HG03442 (cell line): Measurements from ENCODE around the gene SERPINB10.
A peak's percentile ranks its signal among the peaks of the same experiment; 100 is the strongest.

Experiments
- ATAC-seq: cut with Tn5 transposase; IDR thresholded peaks from one replicate; pipeline ENCODE4 v1.9.1; 2021; ENCODE audit warnings: mild to moderate bottlenecking, moderate library complexity; ENCODE audit not compliant: unreplicated experiment

The SERPINB10 gene, protein sequence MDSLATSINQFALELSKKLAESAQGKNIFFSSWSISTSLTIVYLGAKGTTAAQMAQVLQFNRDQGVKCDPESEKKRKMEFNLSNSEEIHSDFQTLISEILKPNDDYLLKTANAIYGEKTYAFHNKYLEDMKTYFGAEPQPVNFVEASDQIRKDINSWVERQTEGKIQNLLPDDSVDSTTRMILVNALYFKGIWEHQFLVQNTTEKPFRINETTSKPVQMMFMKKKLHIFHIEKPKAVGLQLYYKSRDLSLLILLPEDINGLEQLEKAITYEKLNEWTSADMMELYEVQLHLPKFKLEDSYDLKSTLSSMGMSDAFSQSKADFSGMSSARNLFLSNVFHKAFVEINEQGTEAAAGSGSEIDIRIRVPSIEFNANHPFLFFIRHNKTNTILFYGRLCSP

GRCh38 chr18:63907664-63908063, at the start of gene SERPINB10:
SERPINB10 (plus strand) TSS chr18:63907958; CDS start chr18:63915511, 7,553 bp downstream.
- peak; percentile 62 for ATAC-seq

DNA sequence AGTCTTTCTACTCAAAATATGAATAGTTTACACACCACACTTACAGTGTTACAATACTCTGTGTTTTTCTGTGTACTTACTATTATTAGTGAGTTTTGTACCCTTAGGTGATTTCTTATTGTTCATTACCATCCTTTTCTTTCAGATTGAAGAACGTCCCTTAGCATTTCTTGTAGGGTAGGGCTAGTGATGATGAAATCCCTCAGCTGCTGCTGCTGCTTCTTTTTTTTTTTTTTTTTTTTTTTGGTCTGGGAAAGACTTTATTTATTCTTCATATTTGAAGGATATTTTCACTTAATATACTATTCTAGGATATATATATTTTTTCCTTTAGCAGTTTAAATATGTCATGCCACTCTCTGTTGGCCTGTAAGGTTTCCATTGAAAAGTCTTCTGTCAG, 49.3 kb upstream of the SERPINB10 start:
- ATAC-seq: no peak

DNA sequence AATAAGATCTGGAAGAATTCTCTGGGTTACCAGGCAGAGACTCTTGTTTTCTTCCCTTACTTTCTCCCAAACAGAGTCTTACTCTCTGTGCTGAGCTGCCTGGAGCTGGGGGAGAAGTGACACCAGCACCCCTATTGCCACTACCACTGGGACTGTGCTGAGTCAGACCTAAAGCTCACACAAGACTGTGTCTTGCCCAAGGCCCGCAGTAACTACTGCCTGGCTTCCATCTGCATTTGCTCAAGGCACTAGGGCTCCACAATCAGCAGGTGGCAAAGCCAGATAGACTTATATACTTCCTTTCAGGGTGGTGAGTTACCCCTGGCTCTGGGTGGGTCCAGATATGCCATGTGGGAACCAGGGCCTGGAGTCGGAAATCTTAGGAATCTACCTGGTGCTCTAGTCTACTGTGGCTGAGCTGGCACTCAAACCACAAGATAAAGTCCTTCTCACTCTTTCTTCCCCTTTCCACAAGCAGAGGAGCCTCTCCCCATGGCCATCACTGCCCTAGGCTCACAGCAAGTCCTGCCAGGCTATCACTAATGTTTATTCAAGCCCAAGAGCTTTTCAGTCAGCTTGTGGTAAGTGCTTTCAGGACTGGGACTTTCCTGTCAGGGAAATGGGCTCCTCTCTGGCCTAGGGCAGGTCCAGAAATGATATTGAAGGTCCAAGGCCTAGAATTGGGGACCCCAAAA, 47.8 kb upstream of the SERPINB10 start:
- no peak for ATAC-seq

- no peak for ATAC-seq
Measured at GRCh38 chr18:63860531-63860930, 47.2 kb upstream of the SERPINB10 start.

DNA sequence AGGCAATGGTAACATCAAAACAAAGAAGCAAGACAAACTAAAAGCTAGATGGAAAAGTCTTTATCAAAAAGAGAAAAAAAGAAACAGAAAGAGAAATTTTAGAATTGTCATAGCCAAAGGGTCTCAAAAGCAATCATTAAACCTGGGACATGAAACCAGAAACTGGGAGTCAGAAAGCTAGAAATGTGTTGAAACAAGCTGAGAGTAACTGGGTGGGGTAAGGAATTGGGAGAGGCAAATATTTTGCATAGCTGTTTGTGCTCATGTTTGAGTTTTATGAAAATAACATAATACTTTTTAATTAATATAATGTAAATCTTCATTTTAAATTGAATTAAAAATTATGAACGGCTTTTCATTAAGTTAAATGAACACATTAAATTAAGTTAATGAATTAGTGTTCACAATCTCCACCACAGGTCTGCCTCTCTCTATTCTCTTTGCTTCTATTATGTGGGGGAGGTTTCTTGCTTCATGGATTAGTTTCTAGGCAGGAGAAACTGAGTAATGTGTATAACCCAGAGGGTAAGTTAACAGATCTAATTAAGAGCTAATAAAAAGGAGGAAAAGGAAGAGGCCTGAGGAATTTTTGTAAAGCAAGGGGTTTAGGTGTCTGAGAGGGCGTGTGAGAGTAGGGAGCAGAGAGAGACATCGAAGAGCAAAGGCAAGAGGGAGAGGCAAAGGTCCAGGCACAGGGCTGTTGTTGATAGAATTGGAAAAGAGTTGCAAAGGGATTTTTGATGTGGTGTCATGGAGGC, 40.2 kb upstream of the SERPINB10 start:
- no peak for ATAC-seq

- no peak for ATAC-seq
Measured at GRCh38 chr18:63868546-63868945, 39.2 kb upstream of the SERPINB10 start.

GRCh38 chr18:63869374-63869773, 38.4 kb upstream of the SERPINB10 start:
- ATAC-seq: no peak

GRCh38 chr18:63869851-63870250, 37.9 kb upstream of the SERPINB10 start:
- no peak for ATAC-seq

- ATAC-seq: no peak
Measured at GRCh38 chr18:63871836-63872235, 35.9 kb upstream of the SERPINB10 start.

- ATAC-seq: no peak
Measured at GRCh38 chr18:63872586-63872985, 35.2 kb upstream of the SERPINB10 start.

DNA sequence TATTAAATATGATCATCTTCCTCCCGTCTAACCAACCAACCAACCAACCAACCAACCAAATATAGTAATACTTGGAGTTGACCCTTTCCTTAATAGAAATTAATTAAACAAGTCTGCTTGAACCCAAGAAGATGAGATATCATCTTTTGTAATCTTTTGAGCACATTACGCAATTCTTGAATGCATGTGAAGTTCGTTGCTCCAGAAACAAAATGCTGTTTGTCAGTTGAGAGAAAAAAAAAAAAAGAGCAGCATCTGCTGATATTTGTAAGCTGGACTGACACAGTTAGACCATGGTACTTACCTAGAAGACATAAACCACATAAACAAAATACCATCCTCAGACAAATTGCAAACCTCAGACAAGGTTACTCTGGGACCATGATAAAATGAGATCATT, 29.4 kb upstream of the SERPINB10 start:
- no peak for ATAC-seq

GRCh38 chr18:63878925-63879324, 28.8 kb upstream of the SERPINB10 start:
- ATAC-seq: no peak

DNA sequence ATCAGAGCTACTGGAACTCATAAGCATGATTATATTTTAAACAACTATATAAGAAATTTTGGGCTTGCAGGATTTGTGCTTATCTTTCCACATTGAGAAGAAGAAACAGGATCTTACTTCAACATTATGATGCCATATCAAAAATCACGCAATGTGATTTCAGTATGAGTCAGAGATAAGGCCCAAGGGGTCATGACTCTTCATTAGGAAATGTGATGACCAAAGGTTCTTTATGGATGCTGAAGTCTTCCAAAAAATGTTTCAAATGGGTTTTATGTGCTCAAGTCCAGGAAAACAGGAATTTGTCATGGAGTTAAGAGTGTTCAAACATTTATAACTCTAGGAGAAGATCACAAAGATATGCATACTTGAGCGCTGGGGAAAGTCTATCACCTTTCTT, 28.0 kb upstream of the SERPINB10 start:
- no peak for ATAC-seq

GRCh38 chr18:63881851-63882250, 25.9 kb upstream of the SERPINB10 start:
- no peak for ATAC-seq

DNA sequence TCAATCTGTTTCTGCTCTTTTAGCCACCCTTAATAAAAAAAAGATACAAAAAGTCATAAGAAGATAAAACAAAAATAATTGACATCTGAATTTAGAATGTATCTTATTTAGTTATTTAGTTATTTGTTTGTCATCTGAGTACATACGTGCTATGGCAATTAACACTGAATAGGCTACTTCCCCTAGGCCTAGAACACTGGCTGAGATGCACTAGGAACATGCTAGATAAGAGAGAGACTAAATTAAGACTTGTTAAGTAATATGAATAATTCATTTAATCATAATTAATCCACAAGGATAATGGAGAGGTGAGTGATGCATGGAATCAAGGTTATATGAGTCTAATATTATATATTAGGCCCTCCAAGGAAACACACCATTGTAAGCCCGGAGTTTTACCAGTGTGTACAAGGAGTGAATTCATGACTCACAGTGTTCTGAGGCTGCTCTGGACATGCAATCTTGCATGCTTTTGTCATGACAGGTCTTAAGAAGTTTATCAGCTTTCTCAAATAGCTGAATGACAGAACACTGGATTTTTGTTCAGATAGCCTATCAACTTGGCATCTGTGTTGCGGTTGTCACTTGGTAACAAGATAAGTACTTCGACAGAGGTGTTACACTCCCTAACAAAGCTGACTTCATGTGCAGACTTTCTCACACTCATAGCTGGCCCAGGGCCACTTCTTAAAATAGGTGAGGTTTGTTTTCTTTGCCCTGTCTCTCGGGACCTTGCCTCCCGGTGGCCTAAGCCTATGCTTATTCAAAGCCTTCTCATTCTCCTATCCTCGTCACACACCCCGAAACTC, 25.2 kb upstream of the SERPINB10 start:
- no peak for ATAC-seq

- no peak for ATAC-seq
Measured at GRCh38 chr18:63883617-63884016, 24.1 kb upstream of the SERPINB10 start.

- no peak for ATAC-seq
Measured at GRCh38 chr18:63887424-63887823, 20.3 kb upstream of the SERPINB10 start, which contains the start of gene SERPINB2. SERPINB2 (plus strand) TSS chr18:63887705; CDS start chr18:63891445, 3,740 bp downstream.

DNA sequence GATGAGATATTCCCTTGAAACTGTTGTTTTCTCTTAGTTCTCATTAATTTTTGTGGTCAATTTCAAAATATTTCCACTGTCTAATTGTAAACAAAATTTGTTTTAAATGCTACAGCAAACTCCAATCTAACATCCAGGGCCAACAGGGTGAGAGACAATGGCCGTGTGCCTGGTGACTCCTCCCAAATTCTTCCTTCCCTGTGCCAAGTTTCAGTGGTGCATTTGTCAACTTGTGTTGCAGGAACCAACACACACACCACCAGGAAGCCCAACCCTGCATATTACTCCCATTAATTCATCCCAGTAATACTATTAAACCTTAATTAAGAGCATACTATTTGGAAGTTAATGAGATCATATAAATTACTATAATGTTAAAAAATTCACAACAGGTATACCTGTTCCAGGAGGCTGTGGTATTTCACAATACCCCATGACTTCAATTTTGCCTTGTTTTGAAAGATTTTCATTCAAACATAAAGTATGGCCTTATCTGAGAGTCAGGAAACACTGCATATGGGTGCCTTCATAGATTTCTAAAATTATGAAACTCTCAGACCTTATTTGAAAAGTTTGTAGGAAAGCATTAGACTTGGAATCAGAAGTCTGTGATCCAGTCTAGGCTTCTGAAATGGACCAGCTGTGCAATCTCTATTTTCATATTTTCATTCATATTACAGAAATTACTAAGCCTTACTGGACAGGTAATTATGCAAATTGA, 19.1 kb upstream of the SERPINB10 start:
- no peak for ATAC-seq

- ATAC-seq: no peak
Measured at GRCh38 chr18:63889626-63890025, 18.1 kb upstream of the SERPINB10 start.
